Mesendoderm (in vitro differentiated cells): ENCODE data around the gene ZSCAN20.
"Not testable (repeated sequence)": the region's sequence is repeated elsewhere in the genome, so short reads cannot be mapped to it uniquely, and the experiment has no call there.

Experiments used
- DNase-seq: peaks from one replicate; pipeline ENCODE4 v3.0.0; 2013
- H2AK5ac ChIP-seq: 2 replicates; pipeline ENCODE4 v1.6.1; 2013; ENCODE audit warnings: low read length, inconsistent platforms
- H2BK120ac ChIP-seq: 2 replicates; pipeline ENCODE4 v1.6.1; 2013; ENCODE audit warnings: low read depth, mild to moderate bottlenecking, low read length, moderate library complexity, mixed read lengths
- H2BK15ac ChIP-seq: replicated peaks from 2 replicates; pipeline ENCODE4 v1.6.1; 2013; ENCODE audit warnings: low read depth, mild to moderate bottlenecking, moderate library complexity
- H2BK5ac ChIP-seq: 2 replicates; pipeline ENCODE4 v1.6.1; 2013; ENCODE audit warnings: low read length, inconsistent platforms
- H3K18ac ChIP-seq: 2 replicates; pipeline ENCODE4 v1.6.1; 2013; ENCODE audit warnings: mild to moderate bottlenecking, low read length, mixed read lengths
- H3K23ac ChIP-seq: one replicate; pipeline ENCODE4 v1.6.1; 2013; ENCODE audit warnings: low read length
- H3K27ac ChIP-seq: 2 replicates; pipeline ENCODE4 v1.5.1; 2013; ENCODE audit warnings: low read depth, mild to moderate bottlenecking, inconsistent platforms, low read length, moderate library complexity
- H3K27me3 ChIP-seq: 2 replicates; pipeline ENCODE4 v1.6.1; 2013; ENCODE audit warnings: low read length, control low read depth, mild to moderate bottlenecking, inconsistent platforms; ENCODE audit not compliant: insufficient read depth, poor library complexity
- H3K36me3 ChIP-seq: 2 replicates; pipeline ENCODE4 v1.6.1; 2013; ENCODE audit warnings: low read length, inconsistent platforms; ENCODE audit not compliant: control insufficient read depth, insufficient read depth
- H3K4ac ChIP-seq: one replicate; pipeline ENCODE4 v1.6.1; 2013; ENCODE audit warnings: low read depth, mild to moderate bottlenecking, low read length, moderate library complexity
- H3K4me1 ChIP-seq: 2 replicates; pipeline ENCODE4 v1.6.1; 2013; ENCODE audit warnings: low read depth, low read length, inconsistent platforms; ENCODE audit not compliant: control insufficient read depth
- H3K4me2 ChIP-seq: 2 replicates; pipeline ENCODE4 v1.6.1; 2013; ENCODE audit warnings: low read length
- H3K4me3 ChIP-seq: 2 replicates; pipeline ENCODE4 v1.5.1; 2013; ENCODE audit warnings: mild to moderate bottlenecking, low read length
- H3K56ac ChIP-seq: one replicate; pipeline ENCODE4 v1.6.1; 2013; ENCODE audit warnings: low read length
- H3K79me1 ChIP-seq: 2 replicates; pipeline ENCODE4 v1.6.1; 2013; ENCODE audit warnings: low read length, inconsistent platforms
- H3K79me2 ChIP-seq: 2 replicates; pipeline ENCODE4 v1.6.1; 2013; ENCODE audit warnings: mild to moderate bottlenecking, low read length; ENCODE audit not compliant: control insufficient read depth, insufficient read depth
- H3K9ac ChIP-seq: 2 replicates; pipeline ENCODE4 v1.6.1; 2013; ENCODE audit warnings: low read length, inconsistent platforms
- H4K5ac ChIP-seq: one replicate; pipeline ENCODE4 v1.6.1; 2013; ENCODE audit warnings: low read length
- H4K8ac ChIP-seq: one replicate; pipeline ENCODE4 v1.6.1; 2013; ENCODE audit warnings: low read depth, mild to moderate bottlenecking, control low read depth, low read length, moderate library complexity
- WGBS: extraction: QIAGEN DNeasy Blood & Tissue Kit; methylation state at CpG from one replicate; pipeline ENCODE4 v1.1.7; 2013; ENCODE audit warnings: low lambda C conversion rate, missing lambda C conversion rate; ENCODE audit not compliant: insufficient coverage; ENCODE audit errors: extremely low coverage; 5-methylcytosine and 5-hydroxymethylcytosine counted together

ZSCAN20 gene

DNA sequence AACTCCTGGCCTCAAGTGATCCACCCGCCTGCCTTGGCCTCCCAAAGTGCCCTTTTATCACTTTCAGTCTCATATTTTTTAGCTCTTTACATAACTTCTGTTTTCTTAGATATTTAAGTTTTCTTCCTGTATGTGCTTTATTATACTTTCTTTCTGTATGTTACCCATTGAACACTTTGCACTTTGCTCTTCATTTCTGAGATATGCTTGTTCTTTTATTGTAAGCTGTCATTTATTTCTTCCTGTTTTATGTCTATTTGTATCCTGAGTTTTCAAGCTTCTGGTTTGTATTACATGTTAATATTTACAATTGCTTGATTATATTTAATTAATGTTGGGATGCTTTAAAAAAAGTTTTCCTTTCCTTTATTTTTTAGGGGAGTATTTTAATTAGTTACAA, 35.7 kb downstream of the ZSCAN20 start:
- Histone ChIP-seq H3K4me1 (no peaks in the 10 kb centered on the region), H3K79me2 (no peaks in the 10 kb centered on the region), H2BK5ac (no peak overlapping the region), H4K8ac (no peak overlapping the region), H3K27ac (no peak overlapping the region), H3K4me3 (no peak overlapping the region), H3K18ac (no peak overlapping the region), H3K36me3 (no peaks in the 10 kb centered on the region), H3K27me3 (no peaks in the 10 kb centered on the region), H4K5ac (no peak overlapping the region), H3K56ac (no peak overlapping the region), H2BK120ac (no peak overlapping the region), H3K4ac (no peak overlapping the region), H2AK5ac (no peak overlapping the region), H3K9ac (no peak overlapping the region), H3K4me2 (no peak overlapping the region), H3K23ac (no peak overlapping the region), H3K79me1 (no peaks in the 10 kb centered on the region), H2BK15ac (no peak overlapping the region)
- no peak for DNase-seq
- WGBS, result no CpG with 5 or more reads among the region's 1 CpG

DNA sequence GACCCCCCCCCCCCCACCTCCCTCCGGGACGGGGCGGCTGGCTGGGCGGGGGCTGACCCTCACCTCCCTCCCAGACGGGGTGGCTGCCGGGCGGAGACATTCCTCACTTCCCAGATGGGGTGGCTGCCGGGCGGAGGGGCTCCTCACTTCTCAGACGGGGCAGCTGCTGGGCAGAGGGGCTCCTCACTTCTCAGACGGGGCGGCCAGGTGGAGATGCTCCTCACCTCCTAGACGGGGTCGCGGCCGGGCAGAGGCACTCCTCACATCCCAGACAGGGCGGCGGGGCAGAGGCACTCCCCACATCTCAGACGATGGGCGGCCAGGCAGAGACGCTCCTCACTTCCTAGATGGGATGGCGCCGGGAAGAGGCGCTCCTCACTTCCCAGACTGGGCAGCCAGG, 36.8 kb downstream of the ZSCAN20 start:
- no CpG with 5 or more reads among the region's 24 CpGs for WGBS
- H2BK120ac ChIP-seq, result not testable (repeated sequence)

DNA sequence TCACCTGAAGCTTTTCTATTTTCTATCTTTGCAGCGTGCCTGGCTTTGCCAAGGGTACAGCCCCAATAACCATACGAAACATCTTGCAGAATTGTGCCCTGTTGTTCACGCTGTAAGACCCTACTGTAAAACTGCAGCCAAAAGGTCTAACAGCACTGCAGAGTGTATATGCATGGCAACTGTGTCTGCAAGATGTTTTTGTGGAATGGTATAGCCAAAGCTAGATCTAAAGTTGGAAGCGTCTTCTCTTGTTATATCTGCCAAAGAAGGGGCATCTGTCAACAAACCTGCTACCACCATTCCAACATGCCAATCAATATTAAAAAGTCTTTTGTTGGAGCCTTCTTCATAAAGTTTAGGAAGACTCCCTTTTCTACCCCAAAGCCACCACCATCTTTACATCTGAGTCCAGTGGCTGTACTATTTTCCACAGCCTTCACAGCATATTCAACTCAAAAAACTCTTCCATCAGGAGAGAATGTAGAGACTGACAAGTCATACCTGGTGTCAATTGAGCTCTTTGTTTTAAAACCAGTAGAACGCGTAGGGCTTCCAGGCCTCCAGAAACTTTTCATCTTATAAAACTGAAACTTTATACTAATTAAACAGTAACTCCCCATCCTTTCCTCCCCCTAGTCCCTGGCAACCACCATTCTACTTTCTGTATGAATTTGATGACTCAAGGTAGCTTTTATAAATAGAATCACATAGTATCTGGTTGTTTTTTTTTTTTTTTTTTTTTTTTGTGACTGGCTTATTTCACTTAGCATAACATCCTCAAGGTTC, 40.0 kb downstream of the ZSCAN20 start:
- no peak overlapping the region for H3K23ac ChIP-seq
- H3K79me1 ChIP-seq, result no peaks in the 10 kb centered on the region
- no peak overlapping the region for H3K27ac ChIP-seq
- no CpG with 5 or more reads among the region's 6 CpGs for WGBS
- no peak overlapping the region for H3K4me2 ChIP-seq
- H3K56ac ChIP-seq, result no peak overlapping the region
- H3K4me1 ChIP-seq, result peaks cover 3% of the 10 kb centered on the region
- no peak overlapping the region for H4K8ac ChIP-seq
- no peak overlapping the region for H3K4me3 ChIP-seq
- no peak overlapping the region for H2BK120ac ChIP-seq
- H3K9ac ChIP-seq, result no peak overlapping the region
- H2BK15ac ChIP-seq, result no peak overlapping the region
- DNase-seq, result no peak
- no peak overlapping the region for H2BK5ac ChIP-seq
- H3K36me3 ChIP-seq, result no peaks in the 10 kb centered on the region
- H4K5ac ChIP-seq, result no peak overlapping the region
- H3K79me2 ChIP-seq, result no peaks in the 10 kb centered on the region
- H3K4ac ChIP-seq, result no peak overlapping the region
- no peaks in the 10 kb centered on the region for H3K27me3 ChIP-seq
- no peak overlapping the region for H3K18ac ChIP-seq
- H2AK5ac ChIP-seq, result no peak overlapping the region

More for the DNA sequence above, 36.8 kb downstream of the ZSCAN20 start:
- not testable (repeated sequence) for H3K23ac ChIP-seq, H3K56ac ChIP-seq, DNase-seq, H3K4ac ChIP-seq, H3K27me3 ChIP-seq, H3K27ac ChIP-seq, H3K9ac ChIP-seq, H4K5ac ChIP-seq, H2BK15ac ChIP-seq, H3K36me3 ChIP-seq, H3K79me1 ChIP-seq, H4K8ac ChIP-seq, H3K4me2 ChIP-seq, H3K4me3 ChIP-seq, H2BK5ac ChIP-seq, H3K79me2 ChIP-seq, H3K18ac ChIP-seq, H2AK5ac ChIP-seq, H3K4me1 ChIP-seq

DNA sequence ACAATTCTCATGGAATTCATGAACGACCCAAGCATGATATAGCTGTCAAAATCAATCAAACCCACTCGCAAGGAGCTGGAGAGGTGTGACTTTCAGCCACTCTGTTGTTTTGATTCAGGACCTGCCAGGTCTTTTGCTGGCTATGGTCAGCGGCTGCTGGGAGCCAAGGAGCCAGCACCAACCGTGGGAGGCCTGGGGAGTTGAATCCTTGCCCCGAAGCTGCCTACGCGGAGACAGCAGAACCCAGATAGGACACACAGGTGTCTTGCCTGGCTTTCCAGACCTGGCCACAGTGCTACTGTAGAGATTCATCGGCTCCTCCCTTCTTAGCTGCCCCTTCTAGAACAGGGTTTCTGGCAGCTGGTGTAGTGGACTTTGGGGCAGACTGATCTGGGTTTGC, 42.7 kb downstream of the ZSCAN20 start:
- Histone ChIP-seq H3K56ac (no peak overlapping the region), H2BK5ac (no peak overlapping the region), H3K79me2 (no peaks in the 10 kb centered on the region), H3K4me3 (no peak overlapping the region), H3K79me1 (no peaks in the 10 kb centered on the region), H2AK5ac (no peak overlapping the region), H2BK120ac (no peak overlapping the region), H3K4me2 (no peak overlapping the region), H4K5ac (no peak overlapping the region), H2BK15ac (no peak overlapping the region), H4K8ac (no peak overlapping the region), H3K23ac (no peak overlapping the region), H3K27me3 (no peaks in the 10 kb centered on the region), H3K4me1 (peaks cover 3% of the 10 kb centered on the region), H3K4ac (no peak overlapping the region), H3K36me3 (no peaks in the 10 kb centered on the region), H3K18ac (no peak overlapping the region), H3K27ac (no peak overlapping the region), H3K9ac (no peak overlapping the region)
- DNase-seq, result no peak
- no CpG with 5 or more reads among the region's 8 CpGs for WGBS

DNA sequence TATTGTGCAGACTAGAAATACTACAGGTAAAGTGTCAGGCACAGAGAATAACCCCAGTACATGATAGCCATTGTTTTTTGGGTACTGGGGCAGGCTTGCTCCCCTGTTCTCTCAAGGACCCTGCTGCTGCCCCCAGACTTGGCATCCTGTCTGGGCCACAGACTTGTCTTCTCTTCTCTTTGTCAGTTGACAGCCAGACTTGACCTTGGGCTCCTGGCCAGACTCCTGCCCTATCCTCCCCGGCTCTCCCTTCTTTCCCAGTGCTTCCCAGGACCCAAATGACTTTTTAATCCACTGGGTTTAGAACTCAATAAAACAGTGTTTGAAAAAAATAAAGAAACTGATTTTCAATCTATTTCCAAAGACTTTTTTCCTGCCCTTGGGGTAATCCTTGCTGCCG, 43.2 kb downstream of the ZSCAN20 start:
- Histone ChIP-seq H3K23ac (no peak overlapping the region), H4K8ac (no peak overlapping the region), H3K4me3 (no peak overlapping the region), H4K5ac (no peak overlapping the region), H3K56ac (no peak overlapping the region), H3K4me2 (no peak overlapping the region), H3K79me1 (no peaks in the 10 kb centered on the region), H3K27ac (no peak overlapping the region), H3K79me2 (no peaks in the 10 kb centered on the region), H3K9ac (no peak overlapping the region), H3K27me3 (no peaks in the 10 kb centered on the region), H3K4me1 (peaks cover 3% of the 10 kb centered on the region), H3K18ac (no peak overlapping the region), H2BK15ac (no peak overlapping the region), H3K4ac (no peak overlapping the region), H3K36me3 (no peaks in the 10 kb centered on the region), H2BK120ac (no peak overlapping the region), H2BK5ac (no peak overlapping the region), H2AK5ac (no peak overlapping the region)
- DNase-seq, result no peak
- whole genome bisulfite sequencing, result no CpG with 5 or more reads among the region's 2 CpGs

DNA sequence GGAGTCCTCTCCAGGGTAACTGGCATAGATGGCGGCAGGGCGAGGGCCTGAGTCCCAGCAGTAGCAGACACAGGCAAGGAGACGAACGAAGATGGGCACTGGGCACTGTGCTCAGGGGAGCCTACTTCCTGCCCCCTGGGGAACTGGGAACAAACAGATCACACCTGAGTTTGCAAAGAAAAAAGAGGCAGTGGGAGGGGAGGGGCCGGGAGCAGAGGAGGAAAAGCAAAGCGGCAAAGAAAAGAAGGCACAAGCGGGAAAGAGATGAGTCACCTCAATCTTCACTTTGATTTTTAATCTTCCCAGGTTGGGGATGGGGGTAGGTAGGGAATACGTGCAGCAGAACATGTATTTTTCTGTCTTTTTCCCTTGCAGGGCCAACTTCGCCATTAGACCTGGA, 44.0 kb downstream of the ZSCAN20 start:
- H3K18ac ChIP-seq, result no peak overlapping the region
- H3K4ac ChIP-seq, result no peak overlapping the region
- no peaks in the 10 kb centered on the region for H3K79me1 ChIP-seq
- no CpG with 5 or more reads among the region's 9 CpGs for WGBS
- H2BK15ac ChIP-seq, result no peak overlapping the region
- no peak overlapping the region for H2BK120ac ChIP-seq
- H2BK5ac ChIP-seq, result no peak overlapping the region
- H4K5ac ChIP-seq, result no peak overlapping the region
- H3K4me1 ChIP-seq, result peaks cover 3% of the 10 kb centered on the region
- DNase-seq, result peak; percentile 15
- H4K8ac ChIP-seq, result no peak overlapping the region
- H3K9ac ChIP-seq, result no peak overlapping the region
- no peaks in the 10 kb centered on the region for H3K79me2 ChIP-seq
- H3K56ac ChIP-seq, result no peak overlapping the region
- no peaks in the 10 kb centered on the region for H3K27me3 ChIP-seq
- no peak overlapping the region for H3K4me3 ChIP-seq
- no peak overlapping the region for H2AK5ac ChIP-seq
- H3K4me2 ChIP-seq, result no peak overlapping the region
- no peaks in the 10 kb centered on the region for H3K36me3 ChIP-seq
- no peak overlapping the region for H3K27ac ChIP-seq
- H3K23ac ChIP-seq, result peak overlapping the region; percentile 81
